T-helper 1 cell treated with Interleukin-12 subunit alpha and Interleukin-12 subunit beta and Interleukin-4 antibody, amounts not matched to agents 30 μg/mL and 1 μg/mL, for 36 hours (primary cell): ENCODE data around the gene DUOX2.
"Not testable (repeated sequence)": the region's sequence is repeated elsewhere in the genome, so short reads cannot be mapped to it uniquely, and the experiment has no call there.

Experiments used
- H3K27ac Mint-ChIP-seq: one replicate; pipeline ENCODE4 v1.8.0; 2021; ENCODE audit warnings: mild to moderate bottlenecking, mixed read lengths
- H3K27me3 Mint-ChIP-seq: one replicate; pipeline ENCODE4 v1.8.0; 2021; ENCODE audit warnings: low read depth, mixed read lengths
- H3K36me3 Mint-ChIP-seq: one replicate; pipeline ENCODE4 v1.8.0; 2021; ENCODE audit warnings: low read depth, mixed read lengths
- H3K4me1 Mint-ChIP-seq: one replicate; pipeline ENCODE4 v1.8.0; 2021; ENCODE audit warnings: low read depth, mixed read lengths
- H3K4me3 Mint-ChIP-seq: one replicate; pipeline ENCODE4 v1.8.0; 2021; ENCODE audit warnings: mild to moderate bottlenecking, moderate library complexity, mixed read lengths
- H3K9me3 Mint-ChIP-seq: one replicate; pipeline ENCODE4 v1.8.0; 2021; ENCODE audit warnings: mixed read lengths

The DUOX2 gene

DNA sequence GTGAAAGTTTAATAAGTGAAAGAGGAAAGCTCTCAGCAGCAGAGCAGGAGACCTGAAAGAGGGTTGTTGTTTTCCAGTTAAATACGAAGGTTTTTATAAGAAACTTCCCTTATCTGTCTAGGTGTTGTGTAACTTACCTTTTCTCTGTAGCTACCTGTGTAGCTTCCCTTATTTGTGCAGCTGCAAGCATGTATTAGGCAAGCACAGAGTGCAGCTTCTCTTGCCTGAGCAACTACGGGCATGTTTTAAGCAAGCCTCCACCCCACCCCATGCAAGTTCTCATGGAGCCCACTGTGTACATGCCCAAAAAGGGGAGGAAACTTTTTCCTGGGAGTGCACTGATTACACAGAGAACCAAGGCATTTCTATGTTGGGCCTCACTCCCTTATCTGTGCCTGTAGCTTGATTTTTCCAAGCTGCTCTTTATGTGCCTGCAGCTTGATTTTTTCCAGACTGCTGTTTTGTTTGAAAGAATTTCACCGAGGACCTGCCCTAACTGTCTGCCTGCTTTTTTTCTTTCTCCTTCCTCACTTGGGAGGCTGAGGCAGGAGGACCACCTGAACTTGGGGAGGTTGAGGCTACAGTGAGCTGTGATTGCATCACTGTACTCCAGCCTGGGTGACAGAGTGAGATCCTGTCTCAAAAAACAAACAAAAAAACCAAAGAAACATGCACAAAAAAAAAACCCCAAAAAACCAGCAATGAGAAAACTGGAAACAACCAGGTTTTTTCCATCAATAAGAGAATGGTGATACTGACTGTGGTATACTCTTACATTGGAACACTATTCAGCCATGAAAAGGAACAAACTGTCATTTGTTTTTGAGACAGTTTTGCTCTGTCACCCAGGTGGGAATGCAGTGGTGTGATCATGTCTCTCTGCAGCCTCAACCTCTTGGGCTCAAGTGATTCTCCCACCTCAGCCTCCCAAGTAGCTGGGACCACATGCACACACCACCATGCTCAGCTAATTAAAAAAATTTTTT is 55.0 kb downstream of the DUOX2 start:
- not testable (repeated sequence) for H3K36me3 Mint-ChIP-seq, H3K27me3 Mint-ChIP-seq, H3K4me1 Mint-ChIP-seq, H3K4me3 Mint-ChIP-seq, H3K27ac Mint-ChIP-seq, H3K9me3 Mint-ChIP-seq

DNA sequence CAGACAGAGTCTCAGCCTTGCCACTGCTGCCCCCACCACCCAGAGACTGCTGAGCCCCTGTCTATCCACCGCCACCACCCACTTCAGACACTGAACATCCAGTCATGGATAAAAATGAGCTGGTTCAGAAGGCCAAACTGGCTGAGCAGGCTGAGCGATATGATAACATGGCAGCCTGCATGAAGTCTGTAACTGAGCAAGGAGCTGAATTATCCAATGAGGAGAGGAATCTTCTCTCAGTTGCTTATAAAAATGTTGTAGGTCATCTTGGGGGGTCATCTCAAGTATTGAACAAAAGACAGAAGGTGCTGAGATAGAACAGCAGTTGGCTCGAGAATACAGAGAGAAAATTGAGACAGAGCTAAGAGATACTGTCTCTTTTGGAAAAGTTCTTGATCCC is 61.3 kb downstream of the DUOX2 start:
- H3K4me1 Mint-ChIP-seq, H3K27ac Mint-ChIP-seq, H3K27me3 Mint-ChIP-seq, H3K36me3 Mint-ChIP-seq, H3K4me3 Mint-ChIP-seq: not testable (repeated sequence)
- H3K9me3 Mint-ChIP-seq: peaks cover 25% of the 10 kb centered on the region

DNA sequence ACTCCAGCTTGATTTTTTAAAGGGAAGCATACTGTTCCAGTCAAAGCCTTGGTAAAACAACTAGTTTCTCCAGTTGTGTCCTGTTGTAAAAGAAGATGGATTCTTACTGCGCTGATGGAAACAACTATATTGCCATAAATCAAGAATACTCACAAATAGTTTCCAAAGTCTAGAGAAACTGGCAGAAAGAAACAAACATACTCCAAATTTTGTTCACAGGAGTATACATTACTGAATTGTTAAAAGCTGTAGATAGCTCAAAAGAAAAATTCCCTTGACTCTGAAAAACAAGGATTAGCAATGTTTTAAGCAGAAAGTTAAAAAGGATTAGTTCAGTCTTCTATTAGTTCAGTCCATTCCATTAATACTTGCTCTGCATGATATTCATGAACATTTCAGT is 63.4 kb downstream of the DUOX2 start:
- Mint-ChIP-seq H3K27me3 (no peaks in the 10 kb centered on the region), H3K36me3 (peaks cover 10% of the 10 kb centered on the region), H3K4me3 (no peak overlapping the region), H3K4me1 (no peaks in the 10 kb centered on the region), H3K27ac (no peak overlapping the region), H3K9me3 (peaks cover 25% of the 10 kb centered on the region)

GRCh38 chr15:45048794-45049631 is 65.0 kb downstream of the DUOX2 start:
- Mint-ChIP-seq H3K27me3 (no peaks in the 10 kb centered on the region), H3K27ac (no peak overlapping the region), H3K9me3 (peaks cover 25% of the 10 kb centered on the region), H3K36me3 (peaks cover 10% of the 10 kb centered on the region), H3K4me3 (no peak overlapping the region), H3K4me1 (no peaks in the 10 kb centered on the region)

DNA sequence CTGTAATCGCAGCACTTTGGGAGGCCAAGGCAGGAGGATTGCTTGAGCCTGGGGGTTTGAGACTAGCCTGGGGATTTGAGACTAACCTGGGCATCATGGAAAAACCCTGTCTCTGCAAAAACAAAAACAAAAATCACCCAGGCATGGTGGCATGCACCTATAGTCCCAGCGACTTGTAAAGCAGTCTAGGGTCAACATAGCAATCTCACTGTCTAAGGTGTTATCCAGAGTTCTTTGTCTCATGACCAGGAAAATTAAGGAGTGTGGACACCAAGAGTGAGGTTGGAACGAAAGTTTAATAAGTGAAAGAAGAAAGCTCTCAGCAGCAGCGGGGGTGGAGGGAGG is 65.6 kb downstream of the DUOX2 start:
- not testable (repeated sequence) for H3K27ac Mint-ChIP-seq, H3K4me1 Mint-ChIP-seq, H3K27me3 Mint-ChIP-seq, H3K4me3 Mint-ChIP-seq
- Mint-ChIP-seq H3K9me3 (peaks cover 25% of the 10 kb centered on the region), H3K36me3 (peaks cover 10% of the 10 kb centered on the region)

DNA sequence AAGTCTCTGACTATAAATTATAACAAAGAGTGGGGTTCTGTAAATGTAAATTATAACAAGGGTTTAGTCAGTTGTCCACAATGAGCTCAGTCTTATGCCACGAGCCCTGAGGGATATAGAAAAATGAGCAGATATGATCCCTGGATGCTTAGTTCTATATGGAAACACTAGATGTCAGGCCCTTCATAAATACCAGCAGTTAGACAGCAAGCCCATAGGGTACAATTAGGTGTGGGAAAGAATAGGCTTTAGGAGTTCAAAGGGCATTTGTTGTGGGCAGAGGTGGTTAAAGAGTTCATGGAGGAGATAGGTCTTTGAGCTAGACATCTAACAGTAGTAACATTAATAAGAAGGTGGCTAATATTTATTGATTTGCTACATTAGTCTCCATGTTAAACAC is 69.7 kb downstream of the DUOX2 start:
- not testable (repeated sequence) for H3K36me3 Mint-ChIP-seq, H3K27ac Mint-ChIP-seq, H3K4me1 Mint-ChIP-seq, H3K4me3 Mint-ChIP-seq, H3K27me3 Mint-ChIP-seq, H3K9me3 Mint-ChIP-seq

DNA sequence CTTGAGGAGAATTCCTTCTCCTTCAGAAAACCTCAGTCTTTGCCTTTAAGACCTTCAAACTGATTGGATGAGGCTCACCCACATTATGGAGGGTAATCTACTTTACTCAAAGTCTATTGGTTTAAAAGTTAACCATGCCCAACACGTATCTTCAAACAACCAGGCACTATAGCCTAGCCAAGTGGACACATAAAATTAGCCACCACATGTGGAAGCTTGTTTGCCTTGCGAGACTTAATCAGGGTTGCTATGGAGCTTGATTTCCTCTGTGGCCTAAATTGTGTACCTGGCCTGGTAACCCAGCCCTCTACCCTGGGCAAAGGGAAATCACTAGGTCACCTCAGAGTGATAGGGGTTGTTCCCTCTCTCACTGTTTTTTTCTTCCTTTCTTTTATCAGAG is 71.1 kb downstream of the DUOX2 start:
- H3K4me1 Mint-ChIP-seq, H3K4me3 Mint-ChIP-seq, H3K9me3 Mint-ChIP-seq, H3K27me3 Mint-ChIP-seq, H3K27ac Mint-ChIP-seq, H3K36me3 Mint-ChIP-seq: not testable (repeated sequence)
